LoVo (cell line): ENCODE measurements around the gene FGD5.

Experiments used
- DNase-seq: peaks from one replicate; pipeline ENCODE4 v3.0.0-alpha.2; 2016; ENCODE audit warnings: low spot score

Gene FGD5

GRCh38 chr3:14853271-14853951 lies 34.6 kb downstream of the FGD5 start:
- DNase-seq = no peak

- DNase-seq = no peak
These were observed 38.7 kb downstream of the FGD5 start for GRCh38 chr3:14857506-14857905.

- DNase-seq = no peak
These were observed 39.3 kb downstream of the FGD5 start for GRCh38 chr3:14858105-14858504.

DNA sequence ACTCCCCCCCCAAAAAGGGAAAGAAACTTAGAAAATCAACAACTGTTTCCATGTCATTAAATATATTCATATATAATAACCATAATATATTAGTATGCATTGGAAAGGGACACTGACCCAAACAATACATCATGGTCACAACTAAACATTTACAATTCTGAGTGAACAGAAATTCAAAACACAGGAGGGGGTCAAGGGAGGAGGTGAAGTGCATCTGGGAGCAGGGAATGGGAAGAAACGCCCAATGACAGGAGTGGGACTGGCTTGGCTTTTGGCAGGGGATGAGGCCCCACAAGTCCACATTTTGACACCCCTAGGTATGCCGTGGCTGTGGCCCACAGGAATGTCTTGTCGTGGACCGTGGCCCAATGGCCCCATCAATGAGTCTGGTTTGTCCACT lies 41.1 kb downstream of the FGD5 start:
- DNase-seq = no peak

GRCh38 chr3:14861031-14861430 lies 42.3 kb downstream of the FGD5 start:
- DNase-seq = no peak

- DNase-seq = no peak
These were observed 42.9 kb downstream of the FGD5 start for GRCh38 chr3:14861446-14862302.

DNA sequence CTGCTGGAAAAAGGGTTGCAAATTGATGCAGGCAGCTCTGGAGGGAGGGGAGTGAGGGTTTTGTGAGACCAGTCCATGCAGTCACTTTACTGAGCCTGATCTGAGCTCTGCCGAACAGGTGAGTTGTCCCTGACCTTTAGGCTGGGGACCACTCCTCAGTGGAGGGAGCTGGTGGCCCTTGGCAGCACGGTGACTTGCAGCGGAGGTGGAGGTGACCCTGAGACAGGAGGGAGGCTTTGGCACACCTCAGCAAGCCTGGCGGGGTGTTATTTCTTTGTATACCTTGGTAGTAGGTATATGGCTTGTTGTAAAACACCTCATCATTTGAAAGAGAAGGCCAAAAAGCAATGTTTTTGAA lies 43.5 kb downstream of the FGD5 start:
- no peak for DNase-seq

GRCh38 chr3:14862661-14863230 lies 44.0 kb downstream of the FGD5 start:
- DNase-seq = no peak

- no peak for DNase-seq
These were observed 44.8 kb downstream of the FGD5 start for GRCh38 chr3:14863333-14864100.

- no peak for DNase-seq
These were observed 45.4 kb downstream of the FGD5 start for GRCh38 chr3:14864131-14864530.

GRCh38 chr3:14866627-14867026 lies 47.9 kb downstream of the FGD5 start:
- DNase-seq = no peak

DNA sequence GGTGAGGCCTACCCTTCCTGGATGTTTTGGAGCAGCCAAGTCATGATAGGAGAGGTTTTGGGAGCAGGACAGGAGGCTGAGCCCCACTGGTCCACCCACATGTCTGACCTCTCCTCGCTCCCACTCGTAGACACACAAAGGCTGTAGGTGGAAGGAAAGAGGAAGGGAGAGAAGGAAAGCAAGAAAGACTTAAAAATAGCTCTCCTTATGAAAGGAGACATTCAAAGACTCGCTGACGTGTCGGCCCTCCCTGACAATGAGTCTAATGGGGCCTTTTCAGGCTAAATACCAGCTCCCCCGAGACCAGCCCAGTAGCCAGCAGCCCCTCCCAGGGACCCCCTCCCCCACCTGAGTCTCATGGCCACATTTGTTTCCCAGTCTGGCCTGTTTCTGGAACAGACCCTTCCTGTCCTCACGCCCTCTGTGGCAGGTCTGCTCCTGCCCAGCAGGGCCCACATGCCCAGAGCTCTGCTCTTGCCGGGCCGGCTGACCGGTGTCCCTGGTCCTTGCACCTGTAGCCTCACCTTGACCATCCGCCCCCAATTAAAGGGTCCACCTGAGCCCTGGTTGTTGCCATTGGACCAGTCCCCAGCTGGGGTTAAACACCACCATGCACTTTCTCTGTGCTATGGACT lies 49.3 kb downstream of the FGD5 start:
- no peak for DNase-seq

- no peak for DNase-seq
These were observed 51.4 kb downstream of the FGD5 start for GRCh38 chr3:14869917-14870782.

- no peak for DNase-seq
These were observed 52.0 kb downstream of the FGD5 start for GRCh38 chr3:14870783-14871060.

GRCh38 chr3:14871456-14872200 lies 52.9 kb downstream of the FGD5 start:
- DNase-seq = no peak

GRCh38 chr3:14872706-14873105 lies 53.9 kb downstream of the FGD5 start:
- DNase-seq = no peak

DNA sequence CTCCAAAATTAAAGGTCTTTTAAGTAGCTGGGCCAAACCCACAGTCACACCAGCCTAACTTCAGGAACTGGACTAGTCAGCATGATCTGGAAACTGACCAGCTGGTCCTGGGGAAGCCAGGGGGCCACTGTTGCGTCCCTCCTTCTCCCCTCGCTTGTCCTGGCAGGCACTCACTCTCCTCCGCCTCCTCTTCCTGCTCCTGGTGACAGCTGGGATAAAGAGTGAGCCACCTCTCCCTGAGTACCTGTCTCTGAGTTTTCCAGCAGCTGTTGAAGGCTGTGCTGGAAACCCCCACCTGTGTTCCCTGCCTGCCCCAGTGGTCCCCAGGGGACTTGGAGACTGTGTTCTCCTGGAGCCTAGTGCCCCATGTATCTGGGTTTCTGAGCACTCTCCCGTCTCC lies 56.0 kb downstream of the FGD5 start:
- no peak for DNase-seq

DNA sequence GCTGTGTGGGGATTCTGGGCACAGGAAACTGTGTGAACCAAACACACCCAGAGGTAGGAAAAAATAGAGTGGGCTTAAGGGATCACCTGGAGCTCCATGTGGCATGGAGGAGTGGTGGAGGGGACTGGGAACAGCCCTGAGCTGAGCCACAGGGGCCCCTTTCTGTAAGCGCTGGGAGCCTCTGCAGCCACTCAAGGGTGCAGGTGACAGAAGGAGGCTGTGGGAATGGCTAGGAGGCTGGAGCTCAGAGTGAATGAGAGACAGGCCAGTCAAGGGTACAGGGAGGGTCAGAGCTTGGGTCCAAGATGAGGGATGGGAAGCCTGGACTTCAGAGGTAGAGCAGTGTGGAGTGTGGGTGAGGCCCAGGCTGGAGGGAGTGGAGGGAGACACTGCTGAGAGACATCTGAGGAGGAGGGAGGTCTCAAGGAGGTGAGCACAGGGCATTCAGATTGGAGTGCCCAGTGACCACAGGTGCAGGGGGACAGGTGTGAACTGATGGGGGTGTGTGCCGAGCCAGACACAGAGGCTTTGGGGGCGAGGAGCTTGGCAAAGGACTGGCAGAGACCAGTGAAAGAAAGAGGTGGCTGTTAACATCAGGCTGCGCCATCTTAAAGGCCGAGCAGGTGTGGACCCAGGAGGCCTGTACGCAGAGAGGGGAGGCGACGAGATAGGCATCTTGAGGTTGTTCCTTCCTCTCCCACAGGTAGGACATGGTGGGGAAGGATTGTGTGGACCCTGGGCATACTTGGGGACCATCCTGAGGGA lies 56.8 kb downstream of the FGD5 start:
- DNase-seq = no peak

DNA sequence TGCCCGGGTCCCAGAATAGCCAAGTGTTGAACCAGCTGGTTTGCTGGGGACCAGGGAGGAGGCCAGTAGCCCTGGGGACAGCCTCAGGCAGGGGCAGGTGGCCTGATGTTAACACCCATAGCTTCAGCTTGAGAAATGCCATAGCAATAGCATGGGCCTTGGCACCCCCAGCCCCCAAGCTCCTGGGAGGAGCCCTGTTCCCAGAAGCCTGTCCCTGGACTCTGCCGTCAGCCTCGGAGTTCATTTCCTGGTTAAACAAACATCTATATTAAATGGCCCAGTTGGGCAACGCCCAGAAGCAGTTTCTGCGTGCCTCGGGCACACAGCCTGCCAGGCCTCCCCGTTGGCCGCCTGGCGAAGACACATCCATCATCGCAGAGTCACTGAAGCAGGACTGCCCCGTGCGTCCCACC lies 58.2 kb downstream of the FGD5 start:
- DNase-seq = peak; percentile 30

- DNase-seq = no peak
These were observed 58.7 kb downstream of the FGD5 start for GRCh38 chr3:14877469-14877868.
